Calu3 (cell line): Measurements from ENCODE around the gene FXYD4. TPM values are rescaled to one million over a fixed set of nuclear protein-coding genes. Genes with fewer than 3 reads are reported as not detected.
"Not testable (repeated sequence)": the region's sequence is repeated elsewhere in the genome, so short reads cannot be mapped to it uniquely, and the experiment has no call there.

ENCODE experiments used
- BruUV-seq: library from RNA; stranded (reverse); fragments of 400-500 nt; replicated peaks from 2 replicates; lab custom pipeline; 2021; lab: Mats Ljungman, UMichigan
- CTCF ChIA-PET: fragments of 300-600 bp; sonication (Branson Sonifier 250); formaldehyde crosslinking; loops from one replicate; lab custom pipeline; 2022; ENCODE audit warnings: antibody characterized with exemption; lab: Charles Lee
- DNase-seq: peaks from one replicate; pipeline ENCODE4 v3.0.0; 2022
- H3K27ac Mint-ChIP-seq: one replicate; pipeline ENCODE4 v1.8.0; 2022; ENCODE audit warnings: mixed read lengths; ENCODE audit not compliant: unreplicated experiment
- H3K27me3 Mint-ChIP-seq: one replicate; pipeline ENCODE4 v1.8.0; 2022; ENCODE audit warnings: mixed read lengths; ENCODE audit not compliant: unreplicated experiment
- H3K36me3 Mint-ChIP-seq: one replicate; pipeline ENCODE4 v1.8.0; 2022; ENCODE audit warnings: mild to moderate bottlenecking, moderate library complexity, mixed read lengths; ENCODE audit not compliant: insufficient read depth, unreplicated experiment
- H3K4me1 Mint-ChIP-seq: one replicate; pipeline ENCODE4 v1.8.0; 2022; ENCODE audit warnings: mild to moderate bottlenecking, low read depth, mixed read lengths; ENCODE audit not compliant: unreplicated experiment
- H3K4me3 Mint-ChIP-seq: one replicate; pipeline ENCODE4 v1.8.0; 2022; ENCODE audit warnings: mild to moderate bottlenecking, low read depth, moderate library complexity, mixed read lengths; ENCODE audit not compliant: unreplicated experiment
- H3K9me3 Mint-ChIP-seq: one replicate; pipeline ENCODE4 v1.8.0; 2022; ENCODE audit warnings: low read depth, mixed read lengths; ENCODE audit not compliant: unreplicated experiment
- intact Hi-C: fragments of 100-400 bp; cut with micrococcal nuclease; formaldehyde crosslinking; loops from one replicate; pipeline ENCODE4 v1.10.0; 2022; ENCODE audit not compliant: unreplicated experiment
- total RNA-seq: library from RNA; stranded (reverse); gene quantifications from 2 replicates; pipeline ENCODE4 v1.2.3, GENCODE V29; 2022
- TF ChIP-seq, protein P1 (sequence below): fragments of 200-600 bp; IDR thresholded peaks from one replicate; pipeline ENCODE4 v1.8.0; 2022; ENCODE audit warnings: antibody characterized with exemption; ENCODE audit not compliant: unreplicated experiment

Gene FXYD4
- total RNA-seq, 1 experiment from 2014 or later = not detected

DNA sequence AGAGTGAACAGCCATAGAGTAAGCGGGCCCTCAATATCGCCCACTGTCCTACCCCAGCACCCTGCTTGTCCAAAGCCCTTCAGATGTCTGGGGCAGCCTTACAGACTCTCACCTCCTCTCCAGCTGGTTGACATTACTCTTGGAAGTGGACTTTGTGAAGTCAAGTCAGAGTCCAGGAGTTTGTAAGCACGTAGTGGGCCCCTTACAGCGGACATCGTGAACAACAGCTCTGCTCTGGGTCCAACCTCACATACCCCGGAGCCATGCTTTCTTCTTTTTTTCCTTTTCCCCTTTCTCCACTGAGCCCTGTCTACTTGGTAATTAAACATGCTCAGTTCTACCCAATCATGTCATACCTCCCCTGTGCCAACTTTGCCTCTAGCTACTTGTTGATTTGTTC, 20.1 kb downstream of the FXYD4 start:
- Mint-ChIP-seq H3K27ac (peak overlapping the region; percentile 16), H3K4me3 (no peak overlapping the region), H3K9me3 (no peaks in the 10 kb centered on the region), H3K4me1 (peaks cover 74% of the 10 kb centered on the region), H3K36me3 (peaks cover 97% of the 10 kb centered on the region), H3K27me3 (no peaks in the 10 kb centered on the region)
- intact Hi-C loops = no loop called here
- CTCF ChIA-PET = interaction anchor here (1.1 to 1.3 kb wide), 2 partner anchors 30 to 43 kb away, joined by 4 to 5 read pairs; no protein-coding TSS in a partner anchor
- TF ChIP-seq, protein P1, sequence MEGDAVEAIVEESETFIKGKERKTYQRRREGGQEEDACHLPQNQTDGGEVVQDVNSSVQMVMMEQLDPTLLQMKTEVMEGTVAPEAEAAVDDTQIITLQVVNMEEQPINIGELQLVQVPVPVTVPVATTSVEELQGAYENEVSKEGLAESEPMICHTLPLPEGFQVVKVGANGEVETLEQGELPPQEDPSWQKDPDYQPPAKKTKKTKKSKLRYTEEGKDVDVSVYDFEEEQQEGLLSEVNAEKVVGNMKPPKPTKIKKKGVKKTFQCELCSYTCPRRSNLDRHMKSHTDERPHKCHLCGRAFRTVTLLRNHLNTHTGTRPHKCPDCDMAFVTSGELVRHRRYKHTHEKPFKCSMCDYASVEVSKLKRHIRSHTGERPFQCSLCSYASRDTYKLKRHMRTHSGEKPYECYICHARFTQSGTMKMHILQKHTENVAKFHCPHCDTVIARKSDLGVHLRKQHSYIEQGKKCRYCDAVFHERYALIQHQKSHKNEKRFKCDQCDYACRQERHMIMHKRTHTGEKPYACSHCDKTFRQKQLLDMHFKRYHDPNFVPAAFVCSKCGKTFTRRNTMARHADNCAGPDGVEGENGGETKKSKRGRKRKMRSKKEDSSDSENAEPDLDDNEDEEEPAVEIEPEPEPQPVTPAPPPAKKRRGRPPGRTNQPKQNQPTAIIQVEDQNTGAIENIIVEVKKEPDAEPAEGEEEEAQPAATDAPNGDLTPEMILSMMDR = no peak
- no peak for DNase-seq
- BruUV-seq = no TSS peak

DNA sequence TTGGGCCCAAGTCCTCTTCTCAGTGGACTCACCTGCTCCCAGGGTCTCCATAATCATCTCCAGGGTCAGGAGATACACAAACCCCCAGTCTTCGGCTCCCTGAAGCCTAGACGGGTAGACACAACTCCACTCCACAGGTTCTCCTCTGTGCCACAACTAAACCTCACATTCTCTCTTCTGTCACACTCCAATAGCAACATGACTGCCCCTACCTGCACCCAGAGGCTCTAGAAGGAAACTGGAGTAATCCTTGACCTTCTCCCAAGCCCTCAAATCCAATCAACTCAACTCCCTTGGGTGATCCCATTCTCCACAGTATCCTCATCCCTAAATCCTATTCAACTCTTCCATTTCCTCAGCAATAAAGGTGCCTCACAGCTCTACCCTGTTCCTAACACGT, 21.3 kb downstream of the FXYD4 start:
- Mint-ChIP-seq H3K9me3 (no peaks in the 10 kb centered on the region), H3K4me3 (peak overlapping the region; percentile 15), H3K4me1 (peaks cover 67% of the 10 kb centered on the region), H3K36me3 (peaks cover 97% of the 10 kb centered on the region), H3K27ac (peak overlapping the region; percentile 78), H3K27me3 (no peaks in the 10 kb centered on the region)
- DNase-seq = no peak
- BruUV-seq = no TSS peak
- CTCF ChIA-PET = no interaction called here
- intact Hi-C loops = no loop called here
- TF ChIP-seq, protein P1 = no peak

DNA sequence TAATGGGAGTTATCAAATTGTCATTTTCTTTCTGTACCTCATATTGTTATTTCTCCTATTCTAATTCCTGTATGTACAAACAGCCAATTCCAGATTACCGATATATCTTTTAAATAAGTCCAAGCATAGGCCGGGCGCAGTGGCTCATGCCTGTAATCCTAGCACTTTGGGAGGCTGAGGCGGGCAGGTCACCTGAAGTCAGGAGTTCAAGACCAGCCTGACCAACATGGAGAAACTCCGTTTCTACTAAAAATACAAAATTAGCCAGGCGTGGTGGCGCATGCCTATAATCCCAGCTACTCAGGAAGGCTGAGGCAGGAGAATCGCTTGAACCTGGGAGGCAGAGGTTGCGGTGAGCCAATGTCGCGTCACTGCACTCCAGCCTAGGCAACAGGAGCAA, 21.8 kb downstream of the FXYD4 start:
- CTCF ChIA-PET, DNase-seq, H3K27me3 Mint-ChIP-seq, BruUV-seq, H3K9me3 Mint-ChIP-seq, intact Hi-C loops: not testable (repeated sequence)
- Mint-ChIP-seq H3K27ac (peak overlapping the region; percentile 78), H3K4me3 (peak overlapping the region; percentile 15), H3K36me3 (peaks cover 97% of the 10 kb centered on the region), H3K4me1 (peaks cover 63% of the 10 kb centered on the region)

DNA sequence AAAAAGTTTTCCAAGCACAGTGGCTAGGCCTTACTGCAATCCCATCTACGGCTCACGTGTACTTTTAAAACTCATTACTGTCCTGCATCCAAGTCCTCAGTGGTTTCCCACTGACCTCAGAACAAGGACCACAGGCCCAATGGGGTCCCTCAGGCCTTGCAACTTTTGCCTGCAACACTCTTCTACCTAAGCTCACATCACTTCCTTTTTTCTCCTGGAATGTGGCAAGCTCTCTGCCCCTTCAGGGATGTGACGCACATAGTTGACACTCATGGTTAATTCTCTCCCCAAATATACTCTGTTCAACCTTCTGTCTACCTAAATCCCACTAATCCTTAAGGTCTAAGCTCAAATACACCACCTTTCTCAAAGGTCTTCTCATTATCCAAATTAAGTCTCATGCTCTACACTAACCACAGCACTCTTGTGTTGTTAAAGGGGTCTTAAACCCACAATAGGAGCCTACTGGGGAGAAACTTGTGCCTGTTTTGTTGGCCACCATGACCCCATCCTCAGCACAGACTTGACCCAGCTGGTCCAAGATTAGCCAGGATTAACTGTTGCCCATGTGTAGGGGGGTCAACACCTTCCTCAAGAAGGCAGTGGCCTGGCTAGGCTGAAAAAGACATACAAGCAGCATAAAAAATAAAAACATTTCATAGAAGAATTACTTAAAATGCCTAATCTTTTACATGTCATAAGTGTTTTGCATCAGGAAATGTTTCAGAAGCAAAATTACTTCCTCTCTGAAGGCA, 22.3 kb downstream of the FXYD4 start:
- BruUV-seq = no TSS peak
- DNase-seq = no peak
- intact Hi-C loops = no loop called here
- peak overlapping the region; percentile 16 for H3K27ac Mint-ChIP-seq
- peaks cover 57% of the 10 kb centered on the region for H3K4me1 Mint-ChIP-seq
- H3K4me3 Mint-ChIP-seq = peak overlapping the region; percentile 37
- H3K9me3 Mint-ChIP-seq = no peaks in the 10 kb centered on the region
- peaks cover 97% of the 10 kb centered on the region for H3K36me3 Mint-ChIP-seq
- CTCF ChIA-PET = no interaction called here
- TF ChIP-seq, protein P1 = no peak
- H3K27me3 Mint-ChIP-seq = no peaks in the 10 kb centered on the region

DNA sequence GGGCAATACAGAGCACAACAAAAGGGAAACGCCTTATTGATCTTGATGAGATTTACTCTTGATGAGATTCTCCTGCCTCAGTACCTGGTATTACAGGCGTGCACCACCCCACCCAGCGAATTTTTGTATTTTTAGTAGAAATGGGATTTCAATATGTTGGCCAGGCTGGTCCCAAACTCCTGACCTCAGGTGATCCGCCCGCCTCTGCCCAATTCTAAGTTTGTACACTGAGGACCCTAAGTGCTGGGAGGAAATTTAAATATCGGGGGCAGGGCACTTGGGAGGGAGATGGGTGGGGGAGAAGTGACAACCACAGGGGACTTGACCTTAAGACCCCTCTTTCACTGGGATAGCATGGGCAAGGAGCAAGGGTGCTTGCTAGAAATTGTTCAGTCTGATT, 23.4 kb downstream of the FXYD4 start:
- intact Hi-C loops = loop anchor here (5.0 kb wide), 1 partner anchor 43 kb away; no protein-coding TSS in a partner anchor
- H3K27me3 Mint-ChIP-seq = no peaks in the 10 kb centered on the region
- TF ChIP-seq, protein P1 = no peak
- peak overlapping the region; percentile 81 for H3K27ac Mint-ChIP-seq
- H3K4me3 Mint-ChIP-seq = peak overlapping the region; percentile 85
- CTCF ChIA-PET = interaction anchor here (1.0 kb wide), 1 partner anchor 9 kb away, joined by 3 read pairs; no protein-coding TSS in a partner anchor
- H3K4me1 Mint-ChIP-seq = peaks cover 56% of the 10 kb centered on the region
- BruUV-seq = no TSS peak
- no peaks in the 10 kb centered on the region for H3K9me3 Mint-ChIP-seq
- H3K36me3 Mint-ChIP-seq = peaks cover 96% of the 10 kb centered on the region
- DNase-seq = no peak
